A673 (cell line): Measurements from ENCODE around the gene PRSS27. TPM values are rescaled to one million over a fixed set of nuclear protein-coding genes. Genes with fewer than 3 reads are reported as not detected.

Source experiments
- BruUV-seq: library from RNA; stranded (reverse); fragments of 400-500 nt; replicated peaks from 2 replicates; lab custom pipeline; 2021; lab: Mats Ljungman, UMichigan
- CTCF ChIA-PET: fragments of 300-600 bp; sonication (Branson Sonifier 250); formaldehyde crosslinking; loops from one replicate; lab custom pipeline; 2022; ENCODE audit warnings: antibody characterized with exemption; lab: Charles Lee
- POLR2A ChIA-PET: fragments of 300-600 bp; sonication (Branson Sonifier 250); formaldehyde crosslinking; loops from one replicate; lab custom pipeline; 2022; ENCODE audit warnings: antibody characterized with exemption; ENCODE audit not compliant: low non-redundant PET; lab: Charles Lee
- DNase-seq: peaks from one replicate; pipeline ENCODE4 v3.0.0-alpha.2; 2015; ENCODE audit warnings: low spot score
- H3K27ac ChIP-seq: fragments of 200-600 bp; sonication (generic); 2 replicates; pipeline ENCODE4 v1.5.1; 2016; ENCODE audit warnings: mixed run types, low read depth, mild to moderate bottlenecking, mixed read lengths, antibody characterized with exemption, low read length; ENCODE audit not compliant: poor library complexity, severe bottlenecking
- H3K27me3 ChIP-seq: fragments of 200-600 bp; sonication (generic); replicated peaks from 2 replicates; pipeline ENCODE4 v1.6.1; 2017; ENCODE audit warnings: mixed run types, low read depth, mild to moderate bottlenecking, mixed read lengths, antibody characterized with exemption, low read length; ENCODE audit not compliant: insufficient read depth, poor library complexity
- H3K36me3 ChIP-seq: fragments of 200-600 bp; sonication (generic); 2 replicates; pipeline ENCODE4 v1.6.1; 2016; ENCODE audit warnings: mixed run types, mild to moderate bottlenecking, mixed read lengths, antibody characterized with exemption, low read length; ENCODE audit not compliant: insufficient read depth, poor library complexity, severe bottlenecking
- H3K4me1 ChIP-seq: fragments of 200-600 bp; sonication (generic); 2 replicates; pipeline ENCODE4 v1.6.1; 2017; ENCODE audit warnings: mixed run types, mild to moderate bottlenecking, mixed read lengths, antibody characterized with exemption, low read length; ENCODE audit not compliant: insufficient read depth, poor library complexity, severe bottlenecking
- H3K4me3 ChIP-seq: fragments of 200-600 bp; sonication (generic); 2 replicates; pipeline ENCODE4 v1.5.1; 2016; ENCODE audit warnings: low read depth, mixed run types, mild to moderate bottlenecking, mixed read lengths, low read length; ENCODE audit not compliant: poor library complexity, severe bottlenecking
- H3K9me3 ChIP-seq: fragments of 200-600 bp; sonication (generic); 2 replicates; pipeline ENCODE4 v1.6.1; 2016; ENCODE audit warnings: mixed run types, low read depth, mild to moderate bottlenecking, mixed read lengths, antibody characterized with exemption, low read length; ENCODE audit not compliant: poor library complexity, severe bottlenecking
- CTCF ChIP-seq: fragments of 300-800, 200-600 bp; sonication (generic); conservative IDR thresholded peaks from 2 replicates; pipeline ENCODE4 v1.5.1; 2017; ENCODE audit warnings: low read depth, mild to moderate bottlenecking, antibody characterized with exemption, low read length, moderate library complexity, mixed read lengths
- EZH2 ChIP-seq: fragments of 200-600 bp; sonication (generic); IDR thresholded peaks from 2 replicates; pipeline ENCODE4 v1.6.1; 2017; ENCODE audit warnings: borderline replicate concordance, low read depth, mild to moderate bottlenecking, mixed read lengths, antibody characterized with exemption, low read length; ENCODE audit not compliant: poor library complexity, severe bottlenecking
- intact Hi-C: fragments of 100-400 bp; cut with micrococcal nuclease; formaldehyde crosslinking; loops from one replicate; pipeline ENCODE4 v1.10.0; 2022; ENCODE audit not compliant: unreplicated experiment
- total RNA-seq: library from RNA; stranded (reverse); gene quantifications from 2 replicates; pipeline ENCODE4 v1.2.3, GENCODE V29; 2021

PRSS27 gene
- total RNA-seq, 1 experiment from 2014 or later = 1.3 TPM

GRCh38 chr16:2704166-2704982 is 15.7 kb downstream of the PRSS27 start:
- peaks cover 19% of the 10 kb centered on the region for H3K36me3 ChIP-seq
- CTCF ChIA-PET = no interaction called here

GRCh38 chr16:2702871-2703745 is 16.9 kb downstream of the PRSS27 start:
- POLR2A ChIA-PET = no interaction called here
- Histone ChIP-seq H3K27ac (no peak overlapping the region), H3K9me3 (no peaks in the 10 kb centered on the region), H3K4me3 (no peak overlapping the region), H3K27me3 (no peaks in the 10 kb centered on the region), H3K4me1 (no peaks in the 10 kb centered on the region), H3K36me3 (peaks cover 16% of the 10 kb centered on the region)
- no TSS peak for BruUV-seq
- no peak for TF ChIP-seq CTCF
- no peak for TF ChIP-seq EZH2
- CTCF ChIA-PET = no interaction called here
- intact Hi-C loops = no loop called here
- no peak for DNase-seq

More at GRCh38 chr16:2704166-2704982, 15.7 kb downstream of the PRSS27 start:
- Histone ChIP-seq H3K4me3 (no peak overlapping the region), H3K27ac (no peak overlapping the region), H3K27me3 (no peaks in the 10 kb centered on the region), H3K4me1 (no peaks in the 10 kb centered on the region), H3K9me3 (no peaks in the 10 kb centered on the region)
- DNase-seq = no peak
- intact Hi-C loops = no loop called here
- no peak for TF ChIP-seq CTCF
- TF ChIP-seq EZH2 = no peak
- POLR2A ChIA-PET = no interaction called here
- no TSS peak for BruUV-seq

DNA sequence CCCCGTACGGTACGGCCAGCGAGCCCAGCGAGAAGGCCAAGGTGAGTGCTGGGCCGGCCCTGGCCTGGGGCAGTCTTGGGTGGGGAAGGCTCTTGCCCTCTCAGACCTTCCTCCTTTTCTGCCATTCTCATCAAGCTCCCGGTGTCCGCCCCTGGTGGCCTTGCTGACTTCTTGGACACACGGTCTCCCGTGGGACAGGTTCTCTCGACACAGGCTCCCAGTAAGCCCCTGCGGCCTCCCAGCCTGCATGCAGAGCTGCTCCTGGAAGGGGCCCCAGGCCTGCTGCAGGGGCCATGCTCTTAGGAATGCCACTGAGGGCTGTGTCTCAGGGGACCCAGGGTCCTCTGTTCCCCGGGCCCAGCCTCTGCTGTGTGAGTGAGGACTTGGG is 17.6 kb downstream of the PRSS27 start:
- no peaks in the 10 kb centered on the region for H3K9me3 ChIP-seq
- no peaks in the 10 kb centered on the region for H3K27me3 ChIP-seq
- H3K36me3 ChIP-seq = peaks cover 9% of the 10 kb centered on the region
- H3K27ac ChIP-seq = no peak overlapping the region
- no peak for DNase-seq
- no TSS peak for BruUV-seq
- H3K4me1 ChIP-seq = no peaks in the 10 kb centered on the region
- intact Hi-C loops = no loop called here
- H3K4me3 ChIP-seq = no peak overlapping the region
- POLR2A ChIA-PET = no interaction called here
- TF ChIP-seq CTCF (no peak), EZH2 (no peak)
- CTCF ChIA-PET = no interaction called here
